Mesenchymal stem cell (in vitro differentiated cells and primary cell): ENCODE results near the gene COL16A1.
A peak's percentile ranks its signal among the peaks of the same experiment; 100 is the strongest.

Experiments used
- DNase-seq: peaks from one replicate; pipeline ENCODE4 v3.0.0-alpha.2; 2013
- H2AFZ ChIP-seq: one replicate; pipeline ENCODE4 v1.6.1; 2013; ENCODE audit warnings: low read depth, mild to moderate bottlenecking, control low read depth, inconsistent platforms, low read length, moderate library complexity
- H2AK5ac ChIP-seq: 2 replicates; pipeline ENCODE4 v1.6.1; 2013; ENCODE audit warnings: low read length, moderate library complexity, mild to moderate bottlenecking, inconsistent platforms; ENCODE audit not compliant: severe bottlenecking
- H2BK120ac ChIP-seq: one replicate; pipeline ENCODE4 v1.6.1; 2013; ENCODE audit warnings: low read depth, mild to moderate bottlenecking, inconsistent platforms, low read length, moderate library complexity
- H2BK12ac ChIP-seq, 2 experiments: one replicate each; pipeline ENCODE4 v1.6.1; 2013; ENCODE audit warnings: inconsistent platforms in 2 of 2, low read length in 2 of 2, mild to moderate bottlenecking in 2 of 2, moderate library complexity in 2 of 2, control low read depth in 1 of 2
- H2BK15ac ChIP-seq: one replicate; pipeline ENCODE4 v1.6.1; 2013; ENCODE audit warnings: mild to moderate bottlenecking, low read depth, inconsistent platforms; ENCODE audit not compliant: poor library complexity, severe bottlenecking
- H2BK5ac ChIP-seq: 2 replicates; pipeline ENCODE4 v1.6.1; 2013; ENCODE audit warnings: low read depth, mild to moderate bottlenecking, low read length, control low read depth, inconsistent platforms; ENCODE audit not compliant: poor library complexity, severe bottlenecking
- H3K14ac ChIP-seq, 2 experiments: one replicate each; pipeline ENCODE4 v1.6.1; 2013; ENCODE audit warnings: inconsistent platforms in 2 of 2, low read length in 2 of 2, control low read depth in 1 of 2, mild to moderate bottlenecking in 1 of 2, moderate library complexity in 1 of 2
- H3K18ac ChIP-seq, 2 experiments: one replicate each; pipeline ENCODE4 v1.6.1; 2013; ENCODE audit warnings: inconsistent platforms in 2 of 2, low read length in 2 of 2, control low read depth in 1 of 2, low read depth in 1 of 2, mild to moderate bottlenecking in 1 of 2
- H3K23ac ChIP-seq, 2 experiments: one replicate each; pipeline ENCODE4 v1.6.1; 2013; ENCODE audit warnings: inconsistent platforms in 2 of 2, low read length in 2 of 2, mild to moderate bottlenecking in 2 of 2, moderate library complexity in 2 of 2, control low read depth in 1 of 2
- H3K27ac ChIP-seq: 2 replicates; pipeline ENCODE4 v1.5.1; 2013; ENCODE audit warnings: mild to moderate bottlenecking, moderate library complexity, low read length, control low read depth, inconsistent platforms; ENCODE audit not compliant: poor library complexity, severe bottlenecking
- H3K27me3 ChIP-seq, 2 experiments: 2 replicates each; pipeline versions ENCODE4 v1.6.1 to v1.7.0; 2013; ENCODE audit warnings: low read length in 2 of 2, mild to moderate bottlenecking in 2 of 2, moderate library complexity in 2 of 2, control low read depth in 1 of 2, inconsistent platforms in 1 of 2; ENCODE audit not compliant: control insufficient read depth in 1 of 2, insufficient read depth in 1 of 2
- H3K36me3 ChIP-seq, 2 experiments: 2 replicates each; pipeline versions ENCODE4 v1.6.1 to v1.7.0; 2013; ENCODE audit warnings: low read length in 2 of 2, control low read depth in 1 of 2, inconsistent platforms in 1 of 2, low read depth in 1 of 2, mild to moderate bottlenecking in 1 of 2; ENCODE audit not compliant: insufficient read depth in 2 of 2, control insufficient read depth in 1 of 2
- H3K4ac ChIP-seq, 2 experiments: one replicate each; pipeline ENCODE4 v1.6.1; 2013; ENCODE audit warnings: inconsistent platforms in 2 of 2, low read length in 2 of 2, mild to moderate bottlenecking in 2 of 2, moderate library complexity in 2 of 2, control low read depth in 1 of 2, low read depth in 1 of 2
- H3K4me1 ChIP-seq: 2 replicates; pipeline ENCODE4 v1.6.1; 2013; ENCODE audit warnings: low read depth, low read length, control low read depth; ENCODE audit not compliant: control insufficient read depth, insufficient read depth
- H3K4me2 ChIP-seq: 2 replicates; pipeline ENCODE4 v1.6.1; 2013; ENCODE audit warnings: low read length, mild to moderate bottlenecking, inconsistent platforms; ENCODE audit not compliant: poor library complexity, severe bottlenecking
- H3K4me3 ChIP-seq, 2 experiments: 2 replicates each; pipeline versions ENCODE4 v1.5.1 to v1.7.0; 2013; ENCODE audit warnings: low read length in 2 of 2, mild to moderate bottlenecking in 2 of 2, control low read depth in 1 of 2, low read depth in 1 of 2; ENCODE audit not compliant: insufficient read depth in 1 of 2
- H3K79me1 ChIP-seq: replicated peaks from 2 replicates; pipeline ENCODE4 v1.6.1; 2013; ENCODE audit warnings: mild to moderate bottlenecking, control low read depth, low read length, inconsistent platforms; ENCODE audit not compliant: poor library complexity, severe bottlenecking
- H3K9ac ChIP-seq: 2 replicates; pipeline ENCODE4 v1.7.0; 2013; ENCODE audit warnings: mild to moderate bottlenecking, low read length, moderate library complexity
- H3K9me3 ChIP-seq: 2 replicates; pipeline ENCODE4 v1.7.0; 2013; ENCODE audit warnings: mild to moderate bottlenecking, low read length; ENCODE audit not compliant: control insufficient read depth
- H4K8ac ChIP-seq: one replicate; pipeline ENCODE4 v1.6.1; 2013; ENCODE audit warnings: inconsistent platforms, mild to moderate bottlenecking, low read length, moderate library complexity
- H4K91ac ChIP-seq: one replicate; pipeline ENCODE4 v1.6.1; 2013; ENCODE audit warnings: mild to moderate bottlenecking, low read length, inconsistent platforms
- WGBS: methylation state at CpG from one replicate; pipeline ENCODE4 v1.1.7; 2013; ENCODE audit warnings: mixed read lengths; 5-methylcytosine and 5-hydroxymethylcytosine counted together

The COL16A1 gene

GRCh38 chr1:31648190-31648589 is 55.6 kb downstream of the COL16A1 start:
- Histone ChIP-seq H3K18ac (no peak overlapping the region), H4K8ac (no peak overlapping the region), H3K27ac (no peak overlapping the region), H3K79me1 (peaks cover 10% of the 10 kb centered on the region), H4K91ac (no peak overlapping the region), H3K4me3 (no peak overlapping the region), H3K4me2 (no peak overlapping the region), H2BK5ac (no peak overlapping the region), H3K9ac (no peak overlapping the region), H2BK120ac (no peak overlapping the region), H3K36me3 (peaks cover 8 to 22% of the 10 kb centered on the region in 2 experiments), H3K4ac (no peak overlapping the region), H3K4me1 (peaks cover 6% of the 10 kb centered on the region), H2AFZ (no peak overlapping the region), H2AK5ac (no peak overlapping the region), H3K9me3 (no peaks in the 10 kb centered on the region), H3K23ac (no peak overlapping the region), H2BK12ac (peak overlapping the region in 1 of 2 experiments; percentile 16), H3K27me3 (no peaks in the 10 kb centered on the region), H3K14ac (no peak overlapping the region), H2BK15ac (no peak overlapping the region)
- 49% methylated on average over 2 of the region's 2 CpGs for WGBS
- peak; percentile 64 for DNase-seq

GRCh38 chr1:31647106-31647505 is 56.7 kb downstream of the COL16A1 start:
- H2BK120ac ChIP-seq = peak overlapping the region; percentile 12
- peak; percentile 36 for DNase-seq
- no peak overlapping the region for H4K8ac ChIP-seq
- no peak overlapping the region for H3K4me3 ChIP-seq
- no peak overlapping the region for H3K9ac ChIP-seq
- H2BK15ac ChIP-seq = no peak overlapping the region
- H3K27me3 ChIP-seq = no peaks in the 10 kb centered on the region
- H2BK5ac ChIP-seq = no peak overlapping the region
- peaks cover 15% of the 10 kb centered on the region for H3K79me1 ChIP-seq
- WGBS = 51% methylated on average over 2 of the region's 2 CpGs
- no peak overlapping the region for H2BK12ac ChIP-seq
- H3K27ac ChIP-seq = no peak overlapping the region
- H2AK5ac ChIP-seq = no peak overlapping the region
- no peak overlapping the region for H3K18ac ChIP-seq
- peaks cover 4 to 17% of the 10 kb centered on the region in 2 experiments for H3K36me3 ChIP-seq
- no peak overlapping the region for H2AFZ ChIP-seq
- no peak overlapping the region for H4K91ac ChIP-seq
- peaks cover 8% of the 10 kb centered on the region for H3K4me1 ChIP-seq
- H3K14ac ChIP-seq = no peak overlapping the region
- no peak overlapping the region for H3K23ac ChIP-seq
- no peak overlapping the region for H3K4ac ChIP-seq
- no peaks in the 10 kb centered on the region for H3K9me3 ChIP-seq
- no peak overlapping the region for H3K4me2 ChIP-seq

- H3K4me3 ChIP-seq = no peak overlapping the region
- peaks cover 0 to 10% of the 10 kb centered on the region in 2 experiments for H3K36me3 ChIP-seq
- H3K9me3 ChIP-seq = no peaks in the 10 kb centered on the region
- no peak overlapping the region for H4K8ac ChIP-seq
- no peak overlapping the region for H3K14ac ChIP-seq
- 84% methylated on average over 2 of the region's 4 CpGs for WGBS
- no peak overlapping the region for H2BK12ac ChIP-seq
- H2AK5ac ChIP-seq = no peak overlapping the region
- H2BK120ac ChIP-seq = peak overlapping the region; percentile 12
- H2AFZ ChIP-seq = no peak overlapping the region
- no peak overlapping the region for H3K9ac ChIP-seq
- no peak for DNase-seq
- no peak overlapping the region for H2BK5ac ChIP-seq
- H3K18ac ChIP-seq = no peak overlapping the region
- no peak overlapping the region for H3K27ac ChIP-seq
- peaks cover 8% of the 10 kb centered on the region for H3K4me1 ChIP-seq
- H4K91ac ChIP-seq = no peak overlapping the region
- peaks cover 16% of the 10 kb centered on the region for H3K79me1 ChIP-seq
- no peak overlapping the region for H3K23ac ChIP-seq
- peak overlapping the region; percentile 21 for H2BK15ac ChIP-seq
- H3K4me2 ChIP-seq = no peak overlapping the region
- H3K4ac ChIP-seq = no peak overlapping the region
- H3K27me3 ChIP-seq = no peaks in the 10 kb centered on the region
These were observed 57.4 kb downstream of the COL16A1 start for GRCh38 chr1:31646259-31646960.

GRCh38 chr1:31645274-31645568 is 58.6 kb downstream of the COL16A1 start:
- H2AK5ac ChIP-seq = no peak overlapping the region
- no peak overlapping the region for H2BK5ac ChIP-seq
- no peak overlapping the region for H2BK120ac ChIP-seq
- H3K79me1 ChIP-seq = peaks cover 18% of the 10 kb centered on the region
- no peak for DNase-seq
- no peak overlapping the region for H2AFZ ChIP-seq
- H3K9me3 ChIP-seq = no peaks in the 10 kb centered on the region
- no peak overlapping the region for H3K14ac ChIP-seq
- H3K4me3 ChIP-seq = peak overlapping the region; percentile 41 to 99
- H3K4me2 ChIP-seq = peak overlapping the region; percentile 55
- peaks cover 8% of the 10 kb centered on the region for H3K4me1 ChIP-seq
- H3K27me3 ChIP-seq = no peaks in the 10 kb centered on the region
- H3K4ac ChIP-seq = peak overlapping the region in 1 of 2 experiments; percentile 34
- peak overlapping the region; percentile 44 to 52 for H3K18ac ChIP-seq
- H4K91ac ChIP-seq = no peak overlapping the region
- H4K8ac ChIP-seq = peak overlapping the region; percentile 41
- under 1% methylated on average over 11 of the region's 11 CpGs for WGBS
- H3K36me3 ChIP-seq = peaks cover 0 to 5% of the 10 kb centered on the region in 2 experiments
- no peak overlapping the region for H3K23ac ChIP-seq
- peak overlapping the region; percentile 90 for H3K27ac ChIP-seq
- H3K9ac ChIP-seq = peak overlapping the region; percentile 97
- H2BK15ac ChIP-seq = no peak overlapping the region
- H2BK12ac ChIP-seq = no peak overlapping the region
